Ovary (tissue), 9 donors: ENCODE results near the gene PHPT1. TPM values are rescaled to one million over a fixed set of nuclear protein-coding genes. Genes with fewer than 3 reads are reported as not detected.
A peak's percentile ranks its signal among the peaks of the same experiment; 100 is the strongest.

Experiments
- DNase-seq, 5 donors: peaks; one replicate each; pipeline ENCODE4 v3.0.0-alpha.2; 2019 to 2020
- H3K27ac ChIP-seq, 2 donors: fragments of 200-600 bp; one replicate each; pipeline versions ENCODE4 v1.5.1 to v1.8.0; 2019 to 2022
- H3K27me3 ChIP-seq: fragments of 200-600 bp; one replicate; pipeline ENCODE4 v1.8.0; 2022
- H3K36me3 ChIP-seq: fragments of 200-600 bp; sonication (generic); one replicate; pipeline ENCODE4 v1.5.1; 2019
- H3K4me1 ChIP-seq: one replicate; pipeline ENCODE4 v1.8.1; 2013; ENCODE audit warnings: mild to moderate bottlenecking, moderate library complexity; ENCODE audit not compliant: insufficient read depth
- H3K4me3 ChIP-seq: fragments of 200-600 bp; sonication (generic); one replicate; pipeline ENCODE4 v1.5.1; 2017
- H3K9me3 ChIP-seq, 2 donors: fragments of 200-600 bp in 1 of 2; sonication (generic) in 1 of 2; one replicate each; pipeline versions ENCODE4 v1.5.1 to v1.8.1; 2013 to 2019; ENCODE audit warnings: mild to moderate bottlenecking in 1 of 2, moderate library complexity in 1 of 2
- CTCF ChIP-seq, 3 donors: fragments of 450-650 bp in 2 of 3; fragments of 200-600 bp in 1 of 3; IDR thresholded peaks; one replicate each; pipeline versions ENCODE4 v1.5.1 to v1.8.0; 2016 to 2022; ENCODE audit warnings: antibody characterized with exemption in 3 of 3, mild to moderate bottlenecking in 1 of 3
- EP300 ChIP-seq: sonication (generic); formaldehyde crosslinking; IDR thresholded peaks from one replicate; pipeline ENCODE4 v1.6.1; 2017; ENCODE audit warnings: antibody characterized with exemption
- POLR2A ChIP-seq: fragments of 450-650 bp; IDR thresholded peaks from one replicate; pipeline ENCODE4 v1.6.1; 2017; ENCODE audit warnings: antibody characterized with exemption, mild to moderate bottlenecking, moderate library complexity
- WGBS, 3 donors: extraction: QIAGEN DNeasy Blood & Tissue Kit in 1 of 3; methylation state at CpG; one replicate each; pipeline versions ENCODE4 v1.1.5 to v1.1.7; 2013 to 2017; 5-methylcytosine and 5-hydroxymethylcytosine counted together
- intact Hi-C, 4 donors: fragments of 100-400 bp; cut with DNase I; formaldehyde crosslinking; loops; one replicate each; pipeline versions ENCODE4 v1.11.0 to v1.15.1; 2022 to 2023
- polyA plus RNA-seq, 2 donors: library from polyadenylated mRNA; stranded (reverse); fragments of 200-250 nt in 1 of 2; fragments of 350-450 nt in 1 of 2; fragmentation: Illumina TruSeq in 1 of 2; extraction: RNeasy Lipid Tissue Mini Kit (QIAGEN cat#74804) in 1 of 2; gene quantifications; one replicate each; pipeline ENCODE4 v1.2.3, GENCODE V29; 2013 to 2014
- total RNA-seq, 7 donors: library from RNA; depleted of rRNA in 2 of 7; stranded (reverse); fragments of >200 nt in 2 of 7; fragmentation: NEBNext Ultra II Directional in 3 of 7; extraction: Animal tissue kit (Norgen Biotek cat#: 25700) in 3 of 7; gene quantifications; one replicate each; pipeline versions ENCODE4 v1.1.0 to v1.2.4, GENCODE V29; 2016 to 2023
- donor health status: DM: no; HTN: no; CAD: no; lungs with moderate emphysema.
- donor health status: DM: no; HTN: no; CAD: no.
- donor health status: Bipolar disorder and iron deficiency.
- donor health status: DM: yes; HTN: yes; CAD: no.
- donor health status: DM: no; HTN: no; CAD: no.
- donor health status: DM: yes; HTN: yes; CAD: no.

PHPT1 gene
- total and polyA plus RNA-seq, 9 donors: 18.1 to 132 (median 76.8) TPM

DNA sequence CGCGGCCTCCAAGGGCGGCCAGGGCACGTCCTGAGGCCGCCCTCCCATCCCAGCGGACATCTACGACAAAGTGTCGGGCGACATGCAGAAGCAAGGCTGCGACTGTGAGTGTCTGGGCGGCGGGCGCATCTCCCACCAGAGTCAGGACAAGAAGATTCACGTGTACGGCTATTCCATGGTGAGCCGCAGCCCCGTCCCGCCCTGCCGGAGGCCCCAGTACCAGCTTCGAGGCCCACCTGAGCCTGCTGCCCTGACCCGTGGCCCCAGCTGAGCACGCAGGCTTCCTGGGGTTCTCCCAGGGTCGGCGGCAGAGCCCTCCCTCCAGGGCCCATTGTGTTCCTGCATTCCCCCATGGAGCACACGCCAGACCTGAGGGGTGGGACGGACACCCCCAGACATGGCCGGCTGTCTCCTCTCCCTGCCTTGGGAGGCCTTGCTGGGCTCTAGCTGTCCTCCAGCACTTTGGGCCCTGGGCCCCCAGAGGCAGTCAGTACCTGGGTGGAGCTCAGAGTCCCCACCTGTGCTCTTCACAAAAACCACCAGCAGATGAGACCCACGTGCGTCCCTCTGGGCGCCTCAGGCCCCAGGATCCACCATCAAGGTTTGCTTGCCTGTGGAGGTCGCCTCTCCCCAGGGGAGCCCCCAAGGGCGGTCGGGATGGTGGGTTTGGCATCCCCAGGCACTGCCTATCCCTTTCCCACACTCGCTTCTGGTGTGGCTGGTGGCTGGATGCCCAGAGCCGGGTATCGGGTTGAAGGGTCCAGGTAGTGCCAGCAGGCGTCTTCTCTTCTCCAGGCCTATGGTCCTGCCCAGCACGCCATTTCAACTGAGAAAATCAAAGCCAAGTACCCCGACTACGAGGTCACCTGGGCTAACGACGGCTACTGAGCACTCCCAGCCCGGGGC, 1.0 kb downstream of the PHPT1 start:
- Histone ChIP-seq H3K36me3 (no peaks in the 10 kb centered on the region), H3K27ac (peak overlapping the region; percentile 33 to 86), H3K4me1 (peaks cover 15% of the 10 kb centered on the region), H3K27me3 (peaks cover 14% of the 10 kb centered on the region), H3K4me3 (peak overlapping the region; percentile 51), H3K9me3 (no peaks in the 10 kb centered on the region)
- intact Hi-C loops: loop anchor here in 1 of 4 donors (5.0 to 10.0 kb wide), 3 partner anchors 55 to 182 kb away; partner anchors contain the start of genes C8G, CCDC183, FBXW5 and FUT7
- 31 to 36% (median 32%) methylated on average over 40 to 43 of the region's 43 CpGs for WGBS, 3 donors
- DNase-seq: peak in 2 of 5 donors; percentile 55 to 59
- TF ChIP-seq EP300 (no peak), POLR2A (no peak), CTCF (IDR thresholded peaks at IDR 0.05) (no peak)

DNA sequence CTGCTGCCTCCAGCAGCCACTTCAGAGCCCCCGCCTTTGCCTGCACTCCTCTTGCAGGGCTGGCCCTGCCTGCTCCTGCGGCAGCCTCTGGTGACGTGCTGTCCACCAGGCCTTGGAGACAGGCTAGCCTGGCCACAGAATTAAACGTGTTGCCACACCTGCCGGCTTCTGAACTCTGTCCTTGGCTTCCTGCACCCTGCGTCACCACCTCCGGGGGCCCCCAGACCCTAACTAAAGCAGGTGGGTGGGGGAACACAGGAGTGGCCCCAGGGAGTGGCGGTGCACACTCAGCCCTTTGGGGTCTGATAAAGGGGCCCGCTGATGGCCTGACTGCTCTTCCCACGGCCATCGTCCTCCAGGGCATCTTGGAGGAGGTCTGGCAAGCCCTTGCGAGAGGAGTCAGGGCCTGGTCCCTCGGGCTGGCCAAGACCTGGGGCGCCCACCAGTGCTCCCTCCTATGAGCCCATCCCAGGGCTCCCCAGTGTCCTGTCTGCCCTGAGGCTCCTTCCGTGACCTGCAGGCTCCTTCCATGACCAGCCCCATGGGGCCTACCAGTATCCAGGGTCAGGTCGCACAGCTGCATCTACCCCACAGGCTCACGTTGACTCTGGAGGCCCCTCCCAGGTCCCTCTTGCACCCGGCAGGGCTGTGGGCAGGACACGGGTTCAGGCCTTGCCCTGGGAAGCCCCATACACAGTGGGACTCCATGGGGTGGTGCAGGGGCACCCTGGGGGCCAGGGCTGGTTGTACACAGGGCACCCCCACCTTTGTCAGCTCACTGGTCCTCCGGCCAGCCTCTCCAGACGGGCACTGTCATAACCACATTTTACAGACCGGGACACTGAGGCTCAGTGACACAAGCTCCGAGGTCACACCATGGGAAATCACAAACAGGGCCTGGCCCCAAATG, 1.9 kb downstream of the PHPT1 start:
- 74 to 78% (median 77%) methylated on average over 15 to 23 of the region's 23 CpGs for WGBS, 3 donors
- peak in 2 of 5 donors; percentile 39 to 41 for DNase-seq
- intact Hi-C loops: no loop called here

GRCh38 chr9:136851941-136852663, 2.9 kb downstream of the PHPT1 start, which contains the start of gene MAMDC4:
MAMDC4 (plus strand) TSS chr9:136852346; CDS start chr9:136852417, 71 bp downstream.
- Histone ChIP-seq H3K27me3 (peaks cover 4% of the 10 kb centered on the region), H3K27ac (no peak within 1 kb of the TSS), H3K36me3 (no peaks in the 10 kb centered on the region), H3K4me3 (no peak within 1 kb of the TSS), H3K4me1 (peaks cover 15% of the 10 kb centered on the region), H3K9me3 (no peaks in the 10 kb centered on the region)
- TF ChIP-seq CTCF (IDR thresholded peaks at IDR 0.05): no peak
- no peak for TF ChIP-seq POLR2A
- TF ChIP-seq EP300: no peak
- DNase-seq: peak in 3 of 5 donors; percentile 38 to 68 (median 40)
- 36 to 54% (median 36%) methylated on average over 17 to 23 of the region's 23 CpGs for WGBS, 3 donors
- intact Hi-C loops: no loop called here

More for the DNA sequence above, 1.9 kb downstream of the PHPT1 start:
- no peak overlapping the region for H3K4me3 ChIP-seq
- peaks cover 14% of the 10 kb centered on the region for H3K27me3 ChIP-seq
- TF ChIP-seq CTCF (IDR thresholded peaks at IDR 0.05) (no peak), POLR2A (no peak), EP300 (no peak)
- no peak overlapping the region for H3K27ac ChIP-seq
- H3K36me3 ChIP-seq: no peaks in the 10 kb centered on the region
- no peaks in the 10 kb centered on the region for H3K9me3 ChIP-seq
- H3K4me1 ChIP-seq: peaks cover 15% of the 10 kb centered on the region
